Stimulated activated CD4-positive, alpha-beta T cell treated with anti-CD3 and anti-CD28 coated beads, Interleukin-2, amount 100 ng/mL, for 48 hours (primary cell): ENCODE data around the gene STYX.

Experiments used
- DNase-seq, 2 donors: peaks; one replicate each; pipeline ENCODE4 v3.0.0-alpha.2; 2020

The STYX gene

GRCh38 chr14:52791223-52792096 is 61.5 kb downstream of the STYX start, which contains the start of gene GNPNAT1:
Gene GNPNAT1, minus strand, starts transcription at chr14:52791607. Its CDS starts 6,957 bp downstream, at chr14:52784650.
- DNase-seq, result peak; percentile 67 to 79

DNA sequence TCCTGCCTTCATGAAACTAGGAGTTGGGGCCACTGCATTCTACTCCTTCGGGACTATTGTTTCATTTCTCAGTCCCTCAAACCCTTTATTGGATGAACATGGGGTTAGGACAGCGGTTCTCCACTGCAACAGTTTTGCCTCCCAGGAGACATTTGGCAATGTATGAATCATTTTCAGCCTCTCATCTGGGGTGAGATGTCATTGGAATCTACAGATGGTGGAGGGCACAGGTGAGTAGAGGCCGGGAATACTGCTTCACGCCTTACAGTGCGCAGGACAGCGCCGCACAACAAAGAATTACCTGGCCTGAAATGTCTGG is 62.1 kb downstream of the STYX start:
- DNase-seq, result peak in 1 of 2 donors; percentile 2

- no peak for DNase-seq
Observed at GRCh38 chr14:52793061-52793460, 63.1 kb downstream of the STYX start.

DNA sequence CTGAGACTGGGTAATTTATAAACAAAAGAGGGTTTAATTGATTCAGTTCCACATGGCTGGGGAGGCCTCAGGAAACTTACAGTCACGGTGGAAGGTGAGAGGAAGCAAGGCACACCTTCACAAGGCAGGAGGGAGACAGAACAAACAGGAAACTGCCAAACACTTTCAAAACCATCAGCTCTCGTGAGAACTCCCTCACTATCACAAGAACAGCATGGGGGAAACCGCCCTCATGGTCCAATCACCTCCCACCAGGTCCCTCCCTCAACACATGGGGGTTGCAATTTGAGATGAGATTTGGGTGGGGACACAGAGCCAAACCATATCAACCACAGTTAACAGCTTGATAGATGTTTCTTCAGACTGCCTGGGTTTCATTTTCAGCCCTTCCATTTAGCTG is 67.7 kb downstream of the STYX start:
- DNase-seq, result no peak

GRCh38 chr14:52798826-52799225 is 68.9 kb downstream of the STYX start:
- no peak for DNase-seq

GRCh38 chr14:52801014-52801712 is 71.2 kb downstream of the STYX start:
- DNase-seq, result no peak

- DNase-seq, result no peak
Observed at GRCh38 chr14:52802597-52802996, 72.6 kb downstream of the STYX start.

DNA sequence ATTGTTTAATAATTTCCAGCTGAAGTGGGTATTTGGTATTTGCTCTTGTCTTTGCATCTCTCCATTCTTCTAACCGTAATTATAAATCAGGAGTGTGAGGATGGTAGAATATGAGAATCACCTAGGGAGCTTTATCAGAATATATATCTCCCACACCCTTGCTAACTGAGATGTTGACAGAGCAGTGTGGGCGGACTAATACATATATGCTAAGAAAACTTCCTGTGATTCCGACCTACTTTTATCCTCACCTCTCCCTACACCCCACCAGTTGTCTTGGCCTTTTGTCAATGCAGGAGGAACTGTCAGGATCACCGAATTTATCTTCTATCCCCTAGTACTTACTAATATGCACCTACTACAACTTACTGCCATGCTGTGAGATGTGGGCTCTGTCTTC is 76.1 kb downstream of the STYX start:
- DNase-seq, result no peak

DNA sequence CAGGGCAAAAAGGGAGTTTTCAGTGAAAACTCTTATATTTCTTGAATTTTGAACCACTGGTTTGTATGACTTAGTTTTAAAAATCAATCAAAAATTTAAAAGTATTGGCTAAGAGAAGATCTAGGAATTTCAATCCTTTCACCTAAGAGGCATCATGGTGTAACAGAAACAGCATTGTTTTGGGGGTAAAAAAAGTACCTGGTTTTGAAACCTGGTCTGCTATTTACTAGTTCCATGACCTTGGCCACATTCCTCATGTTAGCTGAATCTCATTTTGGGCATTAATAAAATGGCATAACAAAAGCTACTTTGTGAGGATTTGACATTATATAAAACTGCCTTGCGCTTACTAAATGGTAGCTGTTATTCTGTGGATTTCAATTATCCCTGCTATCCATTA is 78.1 kb downstream of the STYX start:
- no peak for DNase-seq

GRCh38 chr14:52821805-52822250 is 91.9 kb downstream of the STYX start:
- no peak for DNase-seq

- no peak for DNase-seq
Observed at GRCh38 chr14:52824462-52824861, 94.5 kb downstream of the STYX start.
